ENCODE measurements around the gene NCK1. TPM values are rescaled to one million over a fixed set of nuclear protein-coding genes. Genes with fewer than 3 reads are reported as not detected.

NCK1 gene
- total and polyA plus RNA-seq, 10 of the 15 experiments (the other 5 are each of a cell fraction or from before 2014, with no cell fraction given): 15.6 to 33.4 (median 25.0) TPM

DNA sequence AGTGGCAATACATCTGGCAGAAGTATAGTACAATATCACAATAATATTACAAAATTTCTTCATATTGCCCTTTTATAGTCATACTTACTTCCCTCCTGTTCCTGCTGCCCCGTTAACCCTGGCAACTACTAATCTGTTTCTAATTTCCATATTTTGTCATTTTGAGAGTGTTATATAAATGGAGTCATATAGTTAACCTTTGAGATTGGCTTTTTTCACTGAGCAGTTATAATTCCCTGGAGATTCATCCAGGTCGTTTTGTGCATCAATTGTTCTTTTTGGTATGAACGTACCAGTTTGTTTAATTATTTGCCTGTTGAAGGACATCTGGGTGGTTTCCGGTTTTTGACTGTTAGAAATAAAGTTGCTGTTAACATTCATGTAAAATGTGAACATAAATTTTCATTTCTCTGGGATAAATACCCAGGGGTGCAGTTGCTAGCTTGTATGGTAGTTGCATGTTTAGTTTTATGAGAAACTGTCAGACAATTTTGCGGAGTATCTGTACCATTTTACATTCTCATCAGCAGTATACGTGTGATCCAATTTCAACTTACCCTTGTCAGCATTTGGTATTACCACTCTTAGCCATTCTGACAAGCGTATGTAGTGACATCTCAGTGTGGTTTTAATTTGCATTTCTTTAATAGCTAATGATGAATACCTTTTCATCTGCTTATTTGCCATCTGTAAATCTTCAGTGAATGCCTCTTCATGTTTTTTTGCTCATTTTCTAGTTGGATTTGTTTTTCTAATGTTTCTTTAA, 63.6 kb downstream of the NCK1 start (continued):
- TF ChIP-seq MXI1 (IDR thresholded peaks at IDR 0.05; ENCODE audit: low read depth, low read length) (no peak), MTA2 (IDR thresholded peaks at IDR 0.05; ENCODE audit: low read depth) (no peak), SUZ12 (IDR thresholded peaks at IDR 0.05; ENCODE audit: unreplicated experiment) (no peak), CBFB (IDR thresholded peaks at IDR 0.05; ENCODE audit: low read depth) (no peak), ZNF24 (IDR thresholded peaks at IDR 0.05) (0 out of 2 replicates have a peak, but pooled peaks have one; percentile 46), GATAD2B (conservative IDR thresholded peaks at IDR 0.05; ENCODE audit: low read depth) (no peak), NFIC (IDR thresholded peaks at IDR 0.05; ENCODE audit: low read depth, low read length) (no peak), SRF (IDR thresholded peaks at IDR 0.05; ENCODE audit: low read depth in 2 of 2, low read length in 2 of 2) (peak in 1 of 2 experiments; percentile 56; a peak in 1 of 4 replicates), PML (IDR thresholded peaks at IDR 0.05; ENCODE audit: low read length) (no peak), FOS (IDR thresholded peaks at IDR 0.05; ENCODE audit: borderline replicate concordance, extremely low read depth, insufficient read length) (no peak), KDM1A (IDR thresholded peaks at IDR 0.05; ENCODE audit: borderline replicate concordance) (no peak), RELA (IDR thresholded peaks at IDR 0.05; ENCODE audit: borderline replicate concordance, partially characterized antibody) (no peak)
- TF ChIP-seq, protein P1, sequence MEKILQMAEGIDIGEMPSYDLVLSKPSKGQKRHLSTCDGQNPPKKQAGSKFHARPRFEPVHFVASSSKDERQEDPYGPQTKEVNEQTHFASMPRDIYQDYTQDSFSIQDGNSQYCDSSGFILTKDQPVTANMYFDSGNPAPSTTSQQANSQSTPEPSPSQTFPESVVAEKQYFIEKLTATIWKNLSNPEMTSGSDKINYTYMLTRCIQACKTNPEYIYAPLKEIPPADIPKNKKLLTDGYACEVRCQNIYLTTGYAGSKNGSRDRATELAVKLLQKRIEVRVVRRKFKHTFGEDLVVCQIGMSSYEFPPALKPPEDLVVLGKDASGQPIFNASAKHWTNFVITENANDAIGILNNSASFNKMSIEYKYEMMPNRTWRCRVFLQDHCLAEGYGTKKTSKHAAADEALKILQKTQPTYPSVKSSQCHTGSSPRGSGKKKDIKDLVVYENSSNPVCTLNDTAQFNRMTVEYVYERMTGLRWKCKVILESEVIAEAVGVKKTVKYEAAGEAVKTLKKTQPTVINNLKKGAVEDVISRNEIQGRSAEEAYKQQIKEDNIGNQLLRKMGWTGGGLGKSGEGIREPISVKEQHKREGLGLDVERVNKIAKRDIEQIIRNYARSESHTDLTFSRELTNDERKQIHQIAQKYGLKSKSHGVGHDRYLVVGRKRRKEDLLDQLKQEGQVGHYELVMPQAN (conservative IDR thresholded peaks at IDR 0.05): no peak
- TF ChIP-seq, protein P2, sequence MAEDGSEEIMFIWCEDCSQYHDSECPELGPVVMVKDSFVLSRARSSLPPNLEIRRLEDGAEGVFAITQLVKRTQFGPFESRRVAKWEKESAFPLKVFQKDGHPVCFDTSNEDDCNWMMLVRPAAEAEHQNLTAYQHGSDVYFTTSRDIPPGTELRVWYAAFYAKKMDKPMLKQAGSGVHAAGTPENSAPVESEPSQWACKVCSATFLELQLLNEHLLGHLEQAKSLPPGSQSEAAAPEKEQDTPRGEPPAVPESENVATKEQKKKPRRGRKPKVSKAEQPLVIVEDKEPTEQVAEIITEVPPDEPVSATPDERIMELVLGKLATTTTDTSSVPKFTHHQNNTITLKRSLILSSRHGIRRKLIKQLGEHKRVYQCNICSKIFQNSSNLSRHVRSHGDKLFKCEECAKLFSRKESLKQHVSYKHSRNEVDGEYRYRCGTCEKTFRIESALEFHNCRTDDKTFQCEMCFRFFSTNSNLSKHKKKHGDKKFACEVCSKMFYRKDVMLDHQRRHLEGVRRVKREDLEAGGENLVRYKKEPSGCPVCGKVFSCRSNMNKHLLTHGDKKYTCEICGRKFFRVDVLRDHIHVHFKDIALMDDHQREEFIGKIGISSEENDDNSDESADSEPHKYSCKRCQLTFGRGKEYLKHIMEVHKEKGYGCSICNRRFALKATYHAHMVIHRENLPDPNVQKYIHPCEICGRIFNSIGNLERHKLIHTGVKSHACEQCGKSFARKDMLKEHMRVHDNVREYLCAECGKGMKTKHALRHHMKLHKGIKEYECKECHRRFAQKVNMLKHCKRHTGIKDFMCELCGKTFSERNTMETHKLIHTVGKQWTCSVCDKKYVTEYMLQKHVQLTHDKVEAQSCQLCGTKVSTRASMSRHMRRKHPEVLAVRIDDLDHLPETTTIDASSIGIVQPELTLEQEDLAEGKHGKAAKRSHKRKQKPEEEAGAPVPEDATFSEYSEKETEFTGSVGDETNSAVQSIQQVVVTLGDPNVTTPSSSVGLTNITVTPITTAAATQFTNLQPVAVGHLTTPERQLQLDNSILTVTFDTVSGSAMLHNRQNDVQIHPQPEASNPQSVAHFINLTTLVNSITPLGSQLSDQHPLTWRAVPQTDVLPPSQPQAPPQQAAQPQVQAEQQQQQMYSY (CRISPR knock-in tag; IDR thresholded peaks at IDR 0.05): no peak
- TF ChIP-seq, protein P3, sequence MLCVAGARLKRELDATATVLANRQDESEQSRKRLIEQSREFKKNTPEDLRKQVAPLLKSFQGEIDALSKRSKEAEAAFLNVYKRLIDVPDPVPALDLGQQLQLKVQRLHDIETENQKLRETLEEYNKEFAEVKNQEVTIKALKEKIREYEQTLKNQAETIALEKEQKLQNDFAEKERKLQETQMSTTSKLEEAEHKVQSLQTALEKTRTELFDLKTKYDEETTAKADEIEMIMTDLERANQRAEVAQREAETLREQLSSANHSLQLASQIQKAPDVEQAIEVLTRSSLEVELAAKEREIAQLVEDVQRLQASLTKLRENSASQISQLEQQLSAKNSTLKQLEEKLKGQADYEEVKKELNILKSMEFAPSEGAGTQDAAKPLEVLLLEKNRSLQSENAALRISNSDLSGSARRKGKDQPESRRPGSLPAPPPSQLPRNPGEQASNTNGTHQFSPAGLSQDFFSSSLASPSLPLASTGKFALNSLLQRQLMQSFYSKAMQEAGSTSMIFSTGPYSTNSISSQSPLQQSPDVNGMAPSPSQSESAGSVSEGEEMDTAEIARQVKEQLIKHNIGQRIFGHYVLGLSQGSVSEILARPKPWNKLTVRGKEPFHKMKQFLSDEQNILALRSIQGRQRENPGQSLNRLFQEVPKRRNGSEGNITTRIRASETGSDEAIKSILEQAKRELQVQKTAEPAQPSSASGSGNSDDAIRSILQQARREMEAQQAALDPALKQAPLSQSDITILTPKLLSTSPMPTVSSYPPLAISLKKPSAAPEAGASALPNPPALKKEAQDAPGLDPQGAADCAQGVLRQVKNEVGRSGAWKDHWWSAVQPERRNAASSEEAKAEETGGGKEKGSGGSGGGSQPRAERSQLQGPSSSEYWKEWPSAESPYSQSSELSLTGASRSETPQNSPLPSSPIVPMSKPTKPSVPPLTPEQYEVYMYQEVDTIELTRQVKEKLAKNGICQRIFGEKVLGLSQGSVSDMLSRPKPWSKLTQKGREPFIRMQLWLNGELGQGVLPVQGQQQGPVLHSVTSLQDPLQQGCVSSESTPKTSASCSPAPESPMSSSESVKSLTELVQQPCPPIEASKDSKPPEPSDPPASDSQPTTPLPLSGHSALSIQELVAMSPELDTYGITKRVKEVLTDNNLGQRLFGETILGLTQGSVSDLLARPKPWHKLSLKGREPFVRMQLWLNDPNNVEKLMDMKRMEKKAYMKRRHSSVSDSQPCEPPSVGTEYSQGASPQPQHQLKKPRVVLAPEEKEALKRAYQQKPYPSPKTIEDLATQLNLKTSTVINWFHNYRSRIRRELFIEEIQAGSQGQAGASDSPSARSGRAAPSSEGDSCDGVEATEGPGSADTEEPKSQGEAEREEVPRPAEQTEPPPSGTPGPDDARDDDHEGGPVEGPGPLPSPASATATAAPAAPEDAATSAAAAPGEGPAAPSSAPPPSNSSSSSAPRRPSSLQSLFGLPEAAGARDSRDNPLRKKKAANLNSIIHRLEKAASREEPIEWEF (IDR thresholded peaks at IDR 0.05; ENCODE audit: insufficient replicate concordance, low read depth, low read length): peak; percentile 23
- TF ChIP-seq, protein P4, sequence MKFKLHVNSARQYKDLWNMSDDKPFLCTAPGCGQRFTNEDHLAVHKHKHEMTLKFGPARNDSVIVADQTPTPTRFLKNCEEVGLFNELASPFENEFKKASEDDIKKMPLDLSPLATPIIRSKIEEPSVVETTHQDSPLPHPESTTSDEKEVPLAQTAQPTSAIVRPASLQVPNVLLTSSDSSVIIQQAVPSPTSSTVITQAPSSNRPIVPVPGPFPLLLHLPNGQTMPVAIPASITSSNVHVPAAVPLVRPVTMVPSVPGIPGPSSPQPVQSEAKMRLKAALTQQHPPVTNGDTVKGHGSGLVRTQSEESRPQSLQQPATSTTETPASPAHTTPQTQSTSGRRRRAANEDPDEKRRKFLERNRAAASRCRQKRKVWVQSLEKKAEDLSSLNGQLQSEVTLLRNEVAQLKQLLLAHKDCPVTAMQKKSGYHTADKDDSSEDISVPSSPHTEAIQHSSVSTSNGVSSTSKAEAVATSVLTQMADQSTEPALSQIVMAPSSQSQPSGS (IDR thresholded peaks at IDR 0.05; ENCODE audit: low read length): no peak

Data from GM12878 (cell line).